H1 (cell line): ENCODE results near the gene TMEM243. TPM values are rescaled to one million over a fixed set of nuclear protein-coding genes. Genes with fewer than 3 reads are reported as not detected.

ENCODE experiments used
- CTCF ChIA-PET: fragments of 300-600 bp; sonication (Branson Sonifier 250); formaldehyde crosslinking; loops from one replicate; lab custom pipeline; 2021; ENCODE audit not compliant: partially characterized antibody; lab: Charles Lee
- POLR2A ChIA-PET: fragments of 300-600 bp; sonication (Branson Sonifier 250); formaldehyde crosslinking; loops from one replicate; lab custom pipeline; 2021; ENCODE audit warnings: inconsistent platforms; ENCODE audit not compliant: partially characterized antibody; lab: Charles Lee
- DNase-seq, 2 experiments: peaks; one replicate each; pipeline versions ENCODE4 v3.0.0 to v3.0.0-alpha.2; 2010 to 2022; ENCODE audit warnings: low spot score in 2 of 2, low read depth in 1 of 2, mixed read lengths in 1 of 2
- FAIRE-seq: peaks from 2 replicates; lab custom pipeline; 2011; peaks lifted over from hg19 to GRCh38; lab: Jason Lieb, UNC
- H2AFZ ChIP-seq: 2 replicates; pipeline ENCODE4 v1.8.1; 2012; ENCODE audit warnings: low read length, inconsistent platforms
- H2AK5ac ChIP-seq: 2 replicates; pipeline ENCODE4 v1.6.1; 2013; ENCODE audit warnings: low read depth, low read length
- H2BK120ac ChIP-seq: replicated peaks from 2 replicates; pipeline ENCODE3; 2013; ENCODE audit warnings: low read depth, low read length, inconsistent platforms
- H2BK12ac ChIP-seq: 2 replicates; pipeline ENCODE4 v1.6.1; 2013; ENCODE audit warnings: low read depth, low read length
- H2BK15ac ChIP-seq: 2 replicates; pipeline ENCODE4 v1.6.1; 2013; ENCODE audit warnings: low read length
- H2BK20ac ChIP-seq: 2 replicates; pipeline ENCODE4 v1.6.1; 2013; ENCODE audit warnings: low read length
- H2BK5ac ChIP-seq: 2 replicates; pipeline ENCODE4 v1.6.1; 2013; ENCODE audit warnings: low read depth, low read length
- H3K14ac ChIP-seq: 2 replicates; pipeline ENCODE4 v1.6.1; 2013; ENCODE audit warnings: inconsistent platforms; ENCODE audit not compliant: insufficient read length
- H3K18ac ChIP-seq: 2 replicates; pipeline ENCODE4 v1.6.1; 2013; ENCODE audit warnings: low read length; ENCODE audit errors: extremely low read depth
- H3K23ac ChIP-seq: 2 replicates; pipeline ENCODE4 v1.6.1; 2013; ENCODE audit warnings: inconsistent platforms; ENCODE audit not compliant: insufficient read length
- H3K23me2 ChIP-seq: 2 replicates; pipeline ENCODE4 v1.6.1; 2013; ENCODE audit warnings: low read depth, low read length
- H3K27ac ChIP-seq: 2 replicates; pipeline ENCODE4 v1.6.1; 2011; ENCODE audit warnings: low read depth, low read length, inconsistent platforms
- H3K27me3 ChIP-seq, 4 experiments: replicated peaks in 1 of 4; 1 replicate in 1 of 4; 2 replicates in 3 of 4; pipeline versions ENCODE4 v1.6.1 to v1.8.1; 2011 to 2013; ENCODE audit warnings: low read length in 3 of 4, mild to moderate bottlenecking in 3 of 4, inconsistent platforms in 2 of 4, mixed read lengths in 2 of 4, moderate library complexity in 1 of 4; ENCODE audit not compliant: control insufficient read depth in 3 of 4, insufficient read depth in 3 of 4; ENCODE audit errors: extremely low read depth in 1 of 4
- H3K36me3 ChIP-seq, 4 experiments: 2 replicates each; pipeline versions ENCODE4 v1.6.1 to v1.8.1; 2011 to 2013; ENCODE audit warnings: mild to moderate bottlenecking in 4 of 4, low read length in 3 of 4, moderate library complexity in 2 of 4, control low read depth in 1 of 4, inconsistent platforms in 1 of 4; ENCODE audit not compliant: insufficient read depth in 4 of 4, control insufficient read depth in 2 of 4
- H3K4ac ChIP-seq: replicated peaks from 2 replicates; pipeline ENCODE3; 2013; ENCODE audit warnings: low read length, low read depth, mixed read lengths, inconsistent platforms; ENCODE audit not compliant: insufficient read length
- H3K4me1 ChIP-seq, 4 experiments: replicated peaks in 1 of 4; 1 replicate in 1 of 4; 2 replicates in 3 of 4; pipeline versions ENCODE4 v1.6.1 to v1.8.1; 2011 to 2013; ENCODE audit warnings: low read length in 3 of 4, inconsistent platforms in 2 of 4, mixed read lengths in 1 of 4; ENCODE audit not compliant: insufficient read depth in 4 of 4, control insufficient read depth in 3 of 4
- H3K4me2 ChIP-seq, 2 experiments: 2 replicates each; pipeline versions ENCODE4 v1.6.1 to v1.8.1; 2011 to 2013; ENCODE audit warnings: low read depth in 2 of 2, low read length in 2 of 2, control low read depth in 1 of 2, inconsistent platforms in 1 of 2, mild to moderate bottlenecking in 1 of 2; ENCODE audit not compliant: insufficient read depth in 1 of 2
- H3K4me3 ChIP-seq, 4 experiments: fragments of 200-600, 300-600 bp in 1 of 4; sonication (generic), shearing (Covaris generic), sonication (Bioruptor Twin) in 1 of 4; 2 replicates each; pipeline versions ENCODE4 v1.5.1 to v1.8.1; 2011 to 2016; ENCODE audit warnings: low read length in 4 of 4, low read depth in 3 of 4, control low read depth in 2 of 4, inconsistent platforms in 2 of 4, mild to moderate bottlenecking in 2 of 4, mixed read lengths in 1 of 4, moderate library complexity in 1 of 4; ENCODE audit not compliant: insufficient read depth in 2 of 4; ENCODE audit errors: extremely low read depth in 1 of 4
- H3K56ac ChIP-seq: replicated peaks from 2 replicates; pipeline ENCODE3; 2013; ENCODE audit warnings: low read depth, mild to moderate bottlenecking, mixed read lengths, low read length, inconsistent platforms; ENCODE audit not compliant: insufficient read length
- H3K79me1 ChIP-seq: 2 replicates; pipeline ENCODE4 v1.6.1; 2013; ENCODE audit warnings: low read depth, low read length, control low read depth
- H3K79me2 ChIP-seq, 2 experiments: 2 replicates each; pipeline versions ENCODE4 v1.6.1 to v1.8.1; 2012 to 2013; ENCODE audit warnings: low read length in 2 of 2, mild to moderate bottlenecking in 2 of 2, inconsistent platforms in 1 of 2; ENCODE audit not compliant: insufficient read depth in 2 of 2, control insufficient read depth in 1 of 2
- H3K9ac ChIP-seq, 4 experiments: replicated peaks in 1 of 4; 1 replicate in 1 of 4; 2 replicates in 3 of 4; pipeline versions ENCODE4 v1.6.1 to v1.8.1; 2011 to 2013; ENCODE audit warnings: low read depth in 3 of 4, low read length in 3 of 4, control low read depth in 2 of 4, mild to moderate bottlenecking in 2 of 4, moderate library complexity in 2 of 4, inconsistent platforms in 1 of 4; ENCODE audit errors: extremely low read depth in 1 of 4
- H3K9me3 ChIP-seq, 2 experiments: 2 replicates each; pipeline versions ENCODE4 v1.6.1 to v1.8.1; 2012 to 2013; ENCODE audit warnings: mild to moderate bottlenecking in 2 of 2, moderate library complexity in 2 of 2, control low read depth in 1 of 2, inconsistent platforms in 1 of 2, low read depth in 1 of 2, low read length in 1 of 2, mixed read lengths in 1 of 2; ENCODE audit not compliant: insufficient read depth in 2 of 2
- H4K20me1 ChIP-seq, 2 experiments: replicated peaks in 1 of 2; 2 replicates each; pipeline versions ENCODE3 to v1.8.1; 2011 to 2013; ENCODE audit warnings: inconsistent platforms in 2 of 2, low read length in 2 of 2, mild to moderate bottlenecking in 1 of 2; ENCODE audit not compliant: insufficient read depth in 2 of 2, control insufficient read depth in 1 of 2
- H4K5ac ChIP-seq: 2 replicates; pipeline ENCODE4 v1.6.1; 2013; ENCODE audit warnings: low read length, low read depth, mixed read lengths, inconsistent platforms; ENCODE audit not compliant: insufficient read length
- H4K8ac ChIP-seq: 2 replicates; pipeline ENCODE4 v1.8.0; 2013; ENCODE audit warnings: mild to moderate bottlenecking, moderate library complexity, low read length, inconsistent platforms; ENCODE audit not compliant: insufficient read depth; ENCODE audit errors: extremely low read depth
- H4K91ac ChIP-seq: replicated peaks from 2 replicates; pipeline ENCODE3; 2013; ENCODE audit warnings: low read length, mixed read lengths, inconsistent platforms; ENCODE audit not compliant: insufficient read length
- CREB1 ChIP-seq: IDR thresholded peaks from 2 replicates; pipeline ENCODE4 v1.6.1; 2012; ENCODE audit warnings: inconsistent platforms
- CTBP2 ChIP-seq: IDR thresholded peaks from 2 replicates; pipeline ENCODE4 v1.7.0; 2011; ENCODE audit warnings: borderline replicate concordance, mild to moderate bottlenecking, moderate library complexity, mixed read lengths, low read length; ENCODE audit not compliant: insufficient read depth, insufficient read length
- CTCF ChIP-seq, 3 experiments: IDR thresholded peaks; 1 replicate in 2 of 3; 2 replicates in 1 of 3; pipeline versions ENCODE4 v1.5.1 to v1.6.1; 2011; ENCODE audit warnings: low read length in 3 of 3, mild to moderate bottlenecking in 3 of 3, inconsistent platforms in 2 of 3, low read depth in 1 of 3, moderate library complexity in 1 of 3; ENCODE audit not compliant: insufficient read depth in 1 of 3; ENCODE audit errors: control extremely low read depth in 1 of 3
- FOSL1 ChIP-seq: IDR thresholded peaks from 2 replicates; pipeline ENCODE4 v1.6.1; 2011; ENCODE audit warnings: mild to moderate bottlenecking, low read depth, low read length, moderate library complexity; ENCODE audit not compliant: insufficient read depth
- HDAC6 ChIP-seq: IDR thresholded peaks from one replicate; pipeline ENCODE4 v1.7.1; 2012; ENCODE audit warnings: low read depth, mild to moderate bottlenecking, inconsistent platforms, low read length, moderate library complexity
- JUND ChIP-seq: IDR thresholded peaks from 2 replicates; pipeline ENCODE4 v1.6.1; 2011; ENCODE audit warnings: mild to moderate bottlenecking, improper control_type of control experiment, low read length
- NANOG ChIP-seq: IDR thresholded peaks from 2 replicates; pipeline ENCODE4 v1.6.1; 2011; ENCODE audit warnings: low read length, low read depth, mild to moderate bottlenecking, inconsistent platforms; ENCODE audit not compliant: insufficient read depth, poor library complexity, severe bottlenecking
- POU5F1 ChIP-seq: IDR thresholded peaks from 2 replicates; pipeline ENCODE4 v1.6.1; 2011; ENCODE audit warnings: low read depth, mild to moderate bottlenecking, low read length, moderate library complexity
- RFX5 ChIP-seq: IDR thresholded peaks from 2 replicates; pipeline ENCODE4 v1.6.1; 2011; ENCODE audit warnings: low read depth, low read length, improper control_type of control experiment, borderline replicate concordance
- SUZ12 ChIP-seq: fragments of 200-600 bp; sonication (generic); IDR thresholded peaks from 2 replicates; pipeline ENCODE4 v1.6.1; 2012; ENCODE audit warnings: mild to moderate bottlenecking, inconsistent platforms, low read length, moderate library complexity, mixed read lengths
- TAF1 ChIP-seq: IDR thresholded peaks from 2 replicates; pipeline ENCODE4 v1.6.1; 2011; ENCODE audit warnings: mild to moderate bottlenecking, low read depth, low read length
- polyA plus RNA-seq, 7 experiments: library from polyadenylated mRNA; depleted of rRNA in 3 of 7; stranded (reverse) in 5 of 7; unstranded in 2 of 7; fragments of >200 nt in 5 of 7; fragments of 200-250 nt in 2 of 7; gene quantifications; 1 replicate in 5 of 7; 2 replicates in 1 of 7; 4 replicates in 1 of 7; pipeline versions ENCODE4 v1.2.1 to v1.2.3, GENCODE V29; 2011 to 2013; ENCODE audit warnings: missing spikeins in 2 of 7, mixed read lengths in 2 of 7
- total RNA-seq: library from RNA; stranded (reverse); fragmentation: NEBNext Ultra II Directional; extraction: Animal tissue kit (Norgen Biotek cat#: 25700); gene quantifications from 2 replicates; pipeline ENCODE4 v1.2.1, GENCODE V29; 2021

Gene TMEM243
- total and polyA plus RNA-seq, 2 of the 8 experiments (the other 6 are each of a cell fraction or from before 2014, with no cell fraction given) = 23.7 to 27.6 TPM

GRCh38 chr7:87171282-87171934 is 48.1 kb downstream of the TMEM243 start:
- no peak for DNase-seq
- no peak overlapping the region for H2AFZ ChIP-seq
- TF ChIP-seq FOSL1 (no peak), TAF1 (no peak), HDAC6 (no peak), JUND (no peak), NANOG (no peak), RFX5 (no peak), CREB1 (no peak), CTBP2 (no peak), CTCF (IDR thresholded peaks at IDR 0.05; ENCODE audit: control extremely low read depth in 1 of 3, insufficient read depth in 1 of 3, low read depth in 1 of 3, low read length in 3 of 3) (no peak), POU5F1 (no peak), SUZ12 (no peak)

More at GRCh38 chr7:87171282-87171934, 48.1 kb downstream of the TMEM243 start:
- Histone ChIP-seq H4K20me1 (no peaks in the 10 kb centered on the region), H3K27me3 (peaks cover 0 to 1% (median 0%) of the 10 kb centered on the region in 4 experiments; a peak in 1 of 7 replicates), H2BK5ac (no peak overlapping the region), H3K14ac (no peak overlapping the region), H3K79me2 (0 out of 4 replicates have a peak, but pooled peaks cover 0 to 9% of the 10 kb centered on the region in 2 experiments), H3K18ac (no peak overlapping the region), H3K4me2 (no peak overlapping the region), H3K4ac (no peak overlapping the region), H2AK5ac (no peak overlapping the region), H3K36me3 (peaks cover 28 to 99% (median 76%) of the 10 kb centered on the region in 4 experiments), H3K4me1 (no peaks in the 10 kb centered on the region), H4K8ac (no peak overlapping the region), H3K9me3 (no peaks in the 10 kb centered on the region), H4K5ac (no peak overlapping the region), H2BK12ac (no peak overlapping the region), H3K56ac (no peak overlapping the region), H2BK15ac (no peak overlapping the region), H3K79me1 (no peaks in the 10 kb centered on the region; the same call in 1 of the 2 replicates), H3K4me3 (no peak overlapping the region), H3K23ac (no peak overlapping the region), H2BK120ac (no peak overlapping the region), H2BK20ac (no peak overlapping the region), H3K23me2 (no peaks in the 10 kb centered on the region; the same call in 1 of the 2 replicates), H4K91ac (no peak overlapping the region), H3K9ac (no peak overlapping the region), H3K27ac (no peak overlapping the region)
- FAIRE-seq = no peak
- CTCF ChIA-PET = interaction anchor here (1.1 to 4.5 kb wide), 3 partner anchors 13 to 245 kb away, joined by 3 to 18 read pairs (median 3); no protein-coding TSS in a partner anchor
- POLR2A ChIA-PET = interaction anchor here (1.2 to 2.3 kb wide), 2 partner anchors 14 to 19 kb away, joined by 3 to 6 read pairs; partner anchors contain the start of gene DMTF1
